DOHH2 (cell line): ENCODE data around the gene SLC27A2.

Experiments
- H3F3A ChIP-seq: fragments of 200-600 bp; sonication (generic), shearing (Covaris generic); 2 replicates; pipeline ENCODE4 v1.6.0; 2016; ENCODE audit warnings: antibody characterized with exemption, mild to moderate bottlenecking; ENCODE audit not compliant: control insufficient read depth, insufficient read depth
- H3K27ac ChIP-seq: fragments of 200-600 bp; sonication (generic); 2 replicates; pipeline ENCODE4 v1.5.1; 2014; ENCODE audit warnings: low read depth, mild to moderate bottlenecking, low read length, moderate library complexity
- H3K27me3 ChIP-seq: fragments of 200-600 bp; sonication (generic); 2 replicates; pipeline ENCODE4 v1.6.1; 2014; ENCODE audit warnings: mild to moderate bottlenecking, low read length, mixed read lengths; ENCODE audit not compliant: control insufficient read depth
- H3K36me3 ChIP-seq: fragments of 200-600 bp; sonication (generic); 2 replicates; pipeline ENCODE4 v1.6.1; 2014; ENCODE audit warnings: mild to moderate bottlenecking, low read length, moderate library complexity, mixed read lengths; ENCODE audit not compliant: control insufficient read depth
- H3K4me1 ChIP-seq: fragments of 200-600 bp; sonication (generic); 2 replicates; pipeline ENCODE4 v1.6.1; 2014; ENCODE audit warnings: mild to moderate bottlenecking, low read length, mixed read lengths; ENCODE audit not compliant: control insufficient read depth
- H3K4me2 ChIP-seq: fragments of 200-600 bp; sonication (generic); 2 replicates; pipeline ENCODE4 v1.6.0; 2014; ENCODE audit warnings: mild to moderate bottlenecking, low read length, moderate library complexity
- H3K4me3 ChIP-seq: fragments of 200-600 bp; sonication (generic); 2 replicates; pipeline ENCODE4 v1.5.1; 2014; ENCODE audit warnings: mild to moderate bottlenecking, low read length, mixed read lengths
- H3K79me2 ChIP-seq: fragments of 200-600 bp; sonication (generic); 2 replicates; pipeline ENCODE4 v1.6.1; 2014; ENCODE audit warnings: mild to moderate bottlenecking, low read length, mixed read lengths; ENCODE audit not compliant: control insufficient read depth
- H3K9me2 ChIP-seq: fragments of 200-600 bp; sonication (generic); replicated peaks from 2 replicates; pipeline ENCODE4 v1.6.1; 2014; ENCODE audit warnings: mild to moderate bottlenecking, low read length, mixed read lengths; ENCODE audit not compliant: control insufficient read depth
- H3K9me3 ChIP-seq: fragments of 200-600 bp; sonication (generic); 2 replicates; pipeline ENCODE4 v1.6.1; 2014; ENCODE audit warnings: antibody characterized with exemption, low read length, mixed read lengths; ENCODE audit not compliant: control insufficient read depth, insufficient read depth
- H4K20me1 ChIP-seq: fragments of 200-600 bp; sonication (generic); 2 replicates; pipeline ENCODE4 v1.6.0; 2014; ENCODE audit warnings: low read depth, mild to moderate bottlenecking, antibody characterized with exemption, low read length, moderate library complexity; ENCODE audit not compliant: control insufficient read depth, insufficient read depth
- CTCF ChIP-seq: fragments of 200-600 bp; sonication (generic); IDR thresholded peaks from one replicate; pipeline ENCODE4 v1.5.1; 2014; ENCODE audit warnings: antibody characterized with exemption, mild to moderate bottlenecking, low read depth, low read length; ENCODE audit not compliant: poor library complexity, severe bottlenecking
- EZH2phosphoT487 ChIP-seq: fragments of 200-600 bp; sonication (generic); IDR thresholded peaks from 2 replicates; pipeline ENCODE4 v1.6.1; 2017; ENCODE audit warnings: borderline replicate concordance, mild to moderate bottlenecking, antibody characterized with exemption, low read length, moderate library complexity, mixed read lengths

SLC27A2 gene

GRCh38 chr15:50246631-50247030 lies 64.6 kb downstream of the SLC27A2 start:
- TF ChIP-seq EZH2phosphoT487 = no peak
- no peak for TF ChIP-seq CTCF
- Histone ChIP-seq H4K20me1 (no peaks in the 10 kb centered on the region), H3K9me2 (no peaks in the 10 kb centered on the region), H3K4me3 (no peak overlapping the region), H3K79me2 (no peaks in the 10 kb centered on the region), H3K9me3 (no peaks in the 10 kb centered on the region), H3K4me2 (no peak overlapping the region), H3K27me3 (peaks cover 7% of the 10 kb centered on the region), H3K36me3 (no peaks in the 10 kb centered on the region), H3K27ac (no peak overlapping the region), H3K4me1 (no peaks in the 10 kb centered on the region), H3F3A (no peaks in the 10 kb centered on the region)

DNA sequence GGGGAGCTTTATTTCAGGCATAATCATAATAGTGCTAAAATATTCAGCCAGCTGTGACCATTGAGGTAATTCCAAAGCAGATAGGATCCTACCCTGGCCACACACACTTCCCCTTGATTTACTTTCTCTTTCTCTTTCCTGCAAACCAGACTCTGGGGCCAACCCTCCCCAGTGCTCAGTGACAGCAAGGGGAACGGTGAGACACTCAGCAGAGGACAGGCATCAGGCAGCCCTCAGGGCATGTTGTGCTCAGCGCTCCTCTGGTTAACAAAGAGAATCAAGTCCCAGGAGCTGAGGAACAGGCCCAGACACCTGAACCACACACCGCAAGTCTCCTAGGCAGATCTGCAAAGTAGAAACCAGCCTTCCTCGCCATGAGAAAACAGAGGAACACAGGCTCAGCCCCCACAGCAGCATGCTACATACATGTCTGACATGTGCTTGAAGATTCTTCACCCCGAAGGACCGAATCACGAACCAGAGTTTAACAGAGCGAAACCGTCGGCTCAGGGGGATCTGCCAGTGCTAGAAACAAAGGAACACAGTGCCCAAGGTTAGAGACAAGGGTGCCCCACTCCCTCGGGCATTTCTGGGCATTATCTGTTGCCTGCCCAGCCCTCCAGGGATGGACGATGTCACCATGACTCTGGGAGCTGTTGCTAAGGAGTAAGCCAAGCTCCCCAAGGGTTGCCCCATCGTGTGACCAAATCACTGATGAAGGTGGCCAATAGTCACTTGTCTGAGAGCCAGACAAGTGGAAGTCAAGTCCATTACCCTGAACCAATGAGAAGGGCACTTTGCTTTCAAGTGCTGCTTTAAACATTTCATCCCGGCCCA lies 66.0 kb downstream of the SLC27A2 start:
- Histone ChIP-seq H3K4me3 (no peak overlapping the region), H3K27me3 (peaks cover 7% of the 10 kb centered on the region), H4K20me1 (no peaks in the 10 kb centered on the region), H3F3A (no peaks in the 10 kb centered on the region), H3K4me1 (no peaks in the 10 kb centered on the region), H3K9me2 (no peaks in the 10 kb centered on the region), H3K36me3 (no peaks in the 10 kb centered on the region), H3K79me2 (no peaks in the 10 kb centered on the region), H3K27ac (no peak overlapping the region), H3K4me2 (no peak overlapping the region), H3K9me3 (no peaks in the 10 kb centered on the region)
- TF ChIP-seq CTCF (no peak), EZH2phosphoT487 (no peak)

- no peak overlapping the region for H3K4me2 ChIP-seq
- H3K27ac ChIP-seq = no peak overlapping the region
- H3K9me2 ChIP-seq = no peaks in the 10 kb centered on the region
- no peaks in the 10 kb centered on the region for H3K36me3 ChIP-seq
- H3K4me1 ChIP-seq = no peaks in the 10 kb centered on the region
- TF ChIP-seq CTCF (no peak), EZH2phosphoT487 (no peak)
- H3K27me3 ChIP-seq = peaks cover 7% of the 10 kb centered on the region
- no peaks in the 10 kb centered on the region for H3F3A ChIP-seq
- no peak overlapping the region for H3K4me3 ChIP-seq
- H3K79me2 ChIP-seq = no peaks in the 10 kb centered on the region
- no peaks in the 10 kb centered on the region for H4K20me1 ChIP-seq
- H3K9me3 ChIP-seq = no peaks in the 10 kb centered on the region
Observed at GRCh38 chr15:50248994-50249582, 67.1 kb downstream of the SLC27A2 start.
